Tibial nerve (tissue), 3 donors: ENCODE measurements around the gene ATP5IF1.

Source experiments
- POLR2A ChIP-seq, 2 donors: fragments of 450-650 bp; IDR thresholded peaks; one replicate each; pipeline ENCODE4 v1.6.1; 2017; ENCODE audit warnings: antibody characterized with exemption in 2 of 2, mild to moderate bottlenecking in 2 of 2, moderate library complexity in 2 of 2
- TF ChIP-seq, protein P1 (sequence below), 5 experiments: fragments of 200-600 bp in 3 of 5; fragments of 450-650 bp in 2 of 5; sonication (generic) in 3 of 5; IDR thresholded peaks; one replicate each; pipeline ENCODE4 v1.5.1; 2016 to 2019; ENCODE audit warnings: antibody characterized with exemption in 5 of 5, mild to moderate bottlenecking in 3 of 5, moderate library complexity in 2 of 5

DNA sequence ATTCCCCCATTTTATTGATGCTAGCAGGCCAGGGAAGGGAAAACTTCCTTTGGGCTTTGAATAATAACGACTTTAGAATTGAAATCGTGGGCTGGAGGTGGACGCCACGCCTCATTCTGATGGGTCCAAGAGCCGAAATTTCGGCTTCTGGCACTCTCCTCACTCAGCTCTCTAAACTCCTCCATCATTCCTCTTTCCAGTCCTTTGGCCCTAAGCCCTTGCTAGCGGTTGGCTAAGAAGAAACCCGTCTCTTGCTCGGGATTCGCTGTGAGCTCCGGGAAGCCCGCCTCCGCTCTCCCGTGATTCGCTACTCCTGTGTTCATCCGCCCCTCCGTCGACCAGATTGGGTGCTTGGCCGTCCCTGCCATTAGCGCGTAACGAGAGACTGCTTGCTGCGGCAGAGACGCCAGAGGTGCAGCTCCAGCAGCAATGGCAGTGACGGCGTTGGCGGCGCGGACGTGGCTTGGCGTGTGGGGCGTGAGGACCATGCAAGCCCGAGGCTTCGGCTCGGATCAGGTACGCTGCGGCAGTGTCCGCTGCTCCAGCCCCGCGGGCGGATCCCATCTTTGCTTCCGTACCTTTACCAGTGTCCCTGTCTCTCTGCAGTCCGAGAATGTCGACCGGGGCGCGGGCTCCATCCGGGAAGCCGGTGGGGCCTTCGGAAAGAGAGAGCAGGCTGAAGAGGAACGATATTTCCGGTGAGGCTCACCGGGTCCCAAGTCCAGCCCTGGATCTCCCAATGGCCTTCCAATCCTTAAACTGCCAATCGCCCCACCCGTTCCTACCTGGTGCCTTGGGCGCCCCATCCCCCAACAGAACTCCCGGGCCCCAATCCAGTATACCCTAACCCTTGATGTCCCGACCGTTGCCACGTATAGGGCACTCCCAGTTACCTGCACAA is at the start of gene ATP5IF1:
- peak; percentile 71 to 96 for TF ChIP-seq POLR2A (IDR thresholded peaks at IDR 0.05)
- TF ChIP-seq, protein P1, sequence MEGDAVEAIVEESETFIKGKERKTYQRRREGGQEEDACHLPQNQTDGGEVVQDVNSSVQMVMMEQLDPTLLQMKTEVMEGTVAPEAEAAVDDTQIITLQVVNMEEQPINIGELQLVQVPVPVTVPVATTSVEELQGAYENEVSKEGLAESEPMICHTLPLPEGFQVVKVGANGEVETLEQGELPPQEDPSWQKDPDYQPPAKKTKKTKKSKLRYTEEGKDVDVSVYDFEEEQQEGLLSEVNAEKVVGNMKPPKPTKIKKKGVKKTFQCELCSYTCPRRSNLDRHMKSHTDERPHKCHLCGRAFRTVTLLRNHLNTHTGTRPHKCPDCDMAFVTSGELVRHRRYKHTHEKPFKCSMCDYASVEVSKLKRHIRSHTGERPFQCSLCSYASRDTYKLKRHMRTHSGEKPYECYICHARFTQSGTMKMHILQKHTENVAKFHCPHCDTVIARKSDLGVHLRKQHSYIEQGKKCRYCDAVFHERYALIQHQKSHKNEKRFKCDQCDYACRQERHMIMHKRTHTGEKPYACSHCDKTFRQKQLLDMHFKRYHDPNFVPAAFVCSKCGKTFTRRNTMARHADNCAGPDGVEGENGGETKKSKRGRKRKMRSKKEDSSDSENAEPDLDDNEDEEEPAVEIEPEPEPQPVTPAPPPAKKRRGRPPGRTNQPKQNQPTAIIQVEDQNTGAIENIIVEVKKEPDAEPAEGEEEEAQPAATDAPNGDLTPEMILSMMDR (IDR thresholded peaks at IDR 0.05): no peak
